Activated CD8-positive, alpha-beta T cell treated with anti-CD3 and anti-CD28 coated beads, Interleukin-2, amount 10 ng/mL, durations not matched to agents 7 days and 5 days (primary cell): ENCODE results near the gene E2F4. TPM values are rescaled to one million over a fixed set of nuclear protein-coding genes. Genes with fewer than 3 reads are reported as not detected.

Experiments
- ATAC-seq: fragments of 150-1000 bp; cut with Tn5 transposase; one replicate; pipeline ENCODE4 v1.10.0; 2021; ENCODE audit warnings: moderate library complexity
- CTCF ChIA-PET: fragments of 350-600 bp; sonication (Branson Sonifier 250); formaldehyde crosslinking; loops from one replicate; lab custom pipeline; 2021; ENCODE audit warnings: antibody characterized with exemption; lab: Charles Lee
- POLR2A ChIA-PET: fragments of 350-600 bp; sonication (Branson Sonifier 250); formaldehyde crosslinking; loops from one replicate; lab custom pipeline; 2021; ENCODE audit warnings: antibody characterized with exemption; lab: Charles Lee
- DNase-seq: peaks from one replicate; pipeline ENCODE4 v3.0.0-alpha.2; 2020
- H3K27ac Mint-ChIP-seq: one replicate; pipeline ENCODE4 v1.8.0; 2021; ENCODE audit warnings: mild to moderate bottlenecking, mixed read lengths
- H3K27me3 Mint-ChIP-seq: one replicate; pipeline ENCODE4 v1.8.0; 2021; ENCODE audit warnings: low read depth, mixed read lengths
- H3K36me3 Mint-ChIP-seq: one replicate; pipeline ENCODE4 v1.8.0; 2021; ENCODE audit warnings: low read depth, mixed read lengths
- H3K4me1 Mint-ChIP-seq: one replicate; pipeline ENCODE4 v1.8.0; 2021; ENCODE audit warnings: low read depth, mixed read lengths
- H3K4me3 Mint-ChIP-seq: one replicate; pipeline ENCODE4 v1.8.0; 2021; ENCODE audit warnings: mild to moderate bottlenecking, mixed read lengths
- H3K9me3 Mint-ChIP-seq: one replicate; pipeline ENCODE4 v1.8.0; 2022; ENCODE audit warnings: mixed read lengths; ENCODE audit not compliant: insufficient read depth
- total RNA-seq, 2 experiments: library from RNA; stranded (reverse); gene quantifications; one replicate each; pipeline ENCODE4 v1.2.3, GENCODE V29; 2021

The E2F4 gene
- total RNA-seq, 2 experiments from 2014 or later = 134 to 138 TPM

DNA sequence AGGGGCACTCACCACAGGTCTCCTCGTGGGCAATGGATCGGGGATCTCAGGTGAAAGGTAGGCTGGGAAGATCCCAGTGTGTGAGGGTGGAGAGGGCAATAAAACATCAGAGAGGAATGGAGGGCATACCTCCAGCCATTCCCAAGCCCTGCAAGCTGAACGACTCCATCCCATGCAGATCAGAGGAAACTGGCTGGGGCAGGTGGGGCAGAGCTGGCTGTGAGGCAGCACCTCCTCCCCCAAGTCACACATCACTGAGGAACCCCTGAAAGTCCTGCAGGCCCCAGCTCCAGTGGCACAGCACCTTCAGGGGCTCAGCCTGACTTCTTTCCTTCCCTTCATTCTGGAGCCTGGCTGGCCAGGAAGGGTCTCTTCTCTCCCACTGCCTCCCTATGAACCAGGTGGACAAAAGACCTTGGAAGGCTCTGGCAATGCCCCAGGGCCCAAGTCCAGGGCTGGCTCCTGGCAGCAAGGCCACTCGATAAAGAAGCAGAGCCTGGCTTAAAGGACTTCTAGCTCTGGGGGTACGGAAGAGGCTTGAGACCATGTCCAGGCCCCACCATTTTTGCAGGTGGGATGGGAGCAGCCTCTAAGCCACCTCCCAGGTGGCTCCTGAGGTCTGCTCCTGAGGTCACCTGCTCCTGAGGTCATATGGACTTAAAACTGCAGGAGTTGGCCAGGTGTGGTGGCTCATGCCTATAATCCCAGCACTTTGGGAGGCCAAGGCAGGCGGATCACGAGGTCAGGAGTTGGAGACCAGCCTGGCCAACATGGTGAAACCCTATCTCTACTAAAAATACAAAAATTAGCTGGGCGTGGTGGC lies 21.5 kb downstream of the E2F4 start:
- Mint-ChIP-seq H3K4me3 (no peak overlapping the region), H3K36me3 (no peaks in the 10 kb centered on the region), H3K9me3 (no peaks in the 10 kb centered on the region), H3K4me1 (peaks cover 15% of the 10 kb centered on the region), H3K27ac (no peak overlapping the region), H3K27me3 (no peaks in the 10 kb centered on the region)
- no peak for DNase-seq
- ATAC-seq = no peak
- ChIA-PET POLR2A (interaction anchor here (1.3 kb wide), 1 partner anchor 10 kb away, joined by 3 read pairs; no protein-coding TSS in a partner anchor), CTCF (no interaction called here)

GRCh38 chr16:67215706-67216105 lies 23.8 kb downstream of the E2F4 start:
- POLR2A ChIA-PET = no interaction called here
- no peaks in the 10 kb centered on the region for H3K9me3 Mint-ChIP-seq
- CTCF ChIA-PET = no interaction called here
- H3K36me3 Mint-ChIP-seq = no peaks in the 10 kb centered on the region
- no peak for DNase-seq
- no peak overlapping the region for H3K27ac Mint-ChIP-seq
- ATAC-seq = no peak
- peaks cover 15% of the 10 kb centered on the region for H3K4me1 Mint-ChIP-seq
- H3K27me3 Mint-ChIP-seq = no peaks in the 10 kb centered on the region
- no peak overlapping the region for H3K4me3 Mint-ChIP-seq

DNA sequence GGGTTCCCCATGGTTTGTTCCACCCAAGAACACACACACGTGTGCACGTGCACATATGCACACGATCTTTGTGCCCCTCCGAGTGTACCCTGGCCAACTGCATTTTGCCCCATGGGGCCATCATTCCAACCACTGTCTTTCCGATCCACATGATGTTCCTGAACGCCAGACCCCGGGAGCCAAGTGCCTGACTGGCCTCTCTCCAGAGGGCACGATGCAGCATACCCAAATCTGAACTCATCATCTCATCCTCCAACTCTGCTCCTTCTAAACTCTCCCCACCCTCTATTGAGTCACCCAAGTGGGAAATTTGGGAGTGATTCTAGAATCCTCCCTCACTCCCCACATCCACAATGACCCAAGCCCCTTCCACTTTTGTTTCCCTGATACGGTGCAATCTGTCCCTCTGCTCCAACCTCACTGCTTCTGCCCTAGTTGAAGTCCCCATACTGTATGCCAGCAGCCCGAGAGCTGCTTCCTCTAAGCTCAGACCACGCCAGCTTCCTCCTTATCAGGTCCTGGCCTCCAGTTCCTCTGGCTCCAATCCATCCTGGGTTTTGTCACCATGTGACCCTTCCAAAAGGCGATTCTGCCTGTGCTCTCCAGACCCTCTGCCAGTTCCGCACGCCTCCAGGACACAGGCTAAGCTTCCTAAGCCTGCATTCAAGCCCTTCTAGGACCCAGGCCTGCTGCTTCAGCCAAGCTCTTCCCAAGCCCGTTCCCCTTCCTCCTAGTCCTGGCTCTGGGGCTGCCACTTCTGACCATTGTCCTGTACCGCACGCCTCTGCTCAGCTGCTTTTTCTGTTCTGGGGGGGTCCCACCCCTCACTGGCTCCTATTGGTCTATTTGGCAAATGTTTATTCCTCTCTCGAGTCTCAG lies 24.9 kb downstream of the E2F4 start:
- DNase-seq (no peak), ATAC-seq (no peak)
- CTCF ChIA-PET = no interaction called here
- Mint-ChIP-seq H3K4me3 (no peak overlapping the region), H3K27ac (peak overlapping the region; percentile 8), H3K9me3 (no peaks in the 10 kb centered on the region), H3K27me3 (no peaks in the 10 kb centered on the region), H3K4me1 (peaks cover 13% of the 10 kb centered on the region), H3K36me3 (no peaks in the 10 kb centered on the region)
- POLR2A ChIA-PET = interaction anchor here (0.6 kb wide), 1 partner anchor 469 kb away, joined by 4 read pairs; no protein-coding TSS in a partner anchor

DNA sequence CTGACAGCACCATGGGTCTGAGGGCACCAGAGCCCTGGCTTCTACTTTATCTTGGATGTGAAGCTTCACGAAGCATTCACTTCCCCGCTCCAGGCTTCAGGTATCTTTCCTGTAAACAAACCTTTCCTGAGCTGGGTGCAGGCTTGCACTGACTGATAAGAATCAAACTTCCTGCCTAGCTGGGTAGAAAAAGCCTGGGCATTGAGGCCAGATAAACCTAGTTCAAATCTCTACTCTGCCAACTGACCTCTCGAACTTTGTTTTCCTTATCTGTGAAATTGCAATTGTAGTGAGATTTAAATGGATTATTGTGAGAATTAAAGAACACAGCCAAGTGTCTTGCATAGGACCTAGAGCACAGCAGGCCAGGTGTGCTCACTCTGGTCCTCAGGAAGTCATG lies 32.0 kb downstream of the E2F4 start:
- Mint-ChIP-seq H3K4me3 (no peak overlapping the region), H3K36me3 (peaks cover 9% of the 10 kb centered on the region), H3K4me1 (peaks cover 47% of the 10 kb centered on the region), H3K27me3 (no peaks in the 10 kb centered on the region), H3K9me3 (no peaks in the 10 kb centered on the region), H3K27ac (peak overlapping the region; percentile 13)
- DNase-seq = no peak
- ChIA-PET CTCF (interaction anchor here (1.5 to 5.9 kb wide), 2 partner anchors 22 to 39 kb away, joined by 6 to 64 read pairs; partner anchors contain the start of genes FHOD1 and SLC9A5), POLR2A (interaction anchor here (1.2 to 5.0 kb wide), 2 partner anchors 11 to 22 kb away, joined by 3 to 70 read pairs; partner anchors contain the start of genes FHOD1 and SLC9A5)
- no peak for ATAC-seq

DNA sequence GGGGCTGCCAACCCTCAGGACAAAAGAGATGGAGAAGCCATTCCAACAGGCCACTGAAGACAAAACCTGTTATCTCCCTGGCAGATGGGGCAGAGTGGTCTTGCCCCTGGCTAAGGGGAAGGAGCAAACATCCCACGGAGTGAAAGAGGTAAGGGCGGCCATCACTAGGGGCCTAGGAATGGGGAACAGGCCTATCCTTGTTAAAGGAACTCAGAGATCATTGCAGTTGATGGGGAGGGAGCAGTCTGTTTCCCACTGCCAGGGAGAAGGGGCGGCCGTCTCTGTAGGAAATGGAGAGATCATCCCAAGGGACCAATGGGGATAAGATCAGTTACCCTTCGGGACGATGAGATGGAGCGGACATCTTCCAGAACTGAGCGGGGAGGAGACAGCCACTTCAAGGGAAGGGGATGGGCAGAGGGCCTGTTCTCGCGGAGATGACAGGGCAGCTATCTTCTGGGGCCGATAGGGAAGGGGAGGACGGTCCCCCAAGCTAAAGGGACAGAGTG lies 34.4 kb downstream of the E2F4 start:
- H3K27ac Mint-ChIP-seq = peak overlapping the region; percentile 79
- POLR2A ChIA-PET = interaction anchor here (1.0 to 5.0 kb wide), 10 partner anchors 9 to 213 kb away, joined by 3 to 70 read pairs (median 6); partner anchors contain the start of genes E2F4, FHOD1 and SLC9A5
- DNase-seq (no peak), ATAC-seq (no peak)
- H3K4me3 Mint-ChIP-seq = peak overlapping the region; percentile 93
- CTCF ChIA-PET = interaction anchor here (0.7 to 5.9 kb wide), 13 partner anchors 10 to 272 kb away, joined by 3 to 64 read pairs (median 3); partner anchors contain the start of genes ELMO3, FHOD1 and SLC9A5
- H3K36me3 Mint-ChIP-seq = peaks cover 30% of the 10 kb centered on the region
- no peaks in the 10 kb centered on the region for H3K9me3 Mint-ChIP-seq
- H3K27me3 Mint-ChIP-seq = no peaks in the 10 kb centered on the region
- H3K4me1 Mint-ChIP-seq = peaks cover 47% of the 10 kb centered on the region

DNA sequence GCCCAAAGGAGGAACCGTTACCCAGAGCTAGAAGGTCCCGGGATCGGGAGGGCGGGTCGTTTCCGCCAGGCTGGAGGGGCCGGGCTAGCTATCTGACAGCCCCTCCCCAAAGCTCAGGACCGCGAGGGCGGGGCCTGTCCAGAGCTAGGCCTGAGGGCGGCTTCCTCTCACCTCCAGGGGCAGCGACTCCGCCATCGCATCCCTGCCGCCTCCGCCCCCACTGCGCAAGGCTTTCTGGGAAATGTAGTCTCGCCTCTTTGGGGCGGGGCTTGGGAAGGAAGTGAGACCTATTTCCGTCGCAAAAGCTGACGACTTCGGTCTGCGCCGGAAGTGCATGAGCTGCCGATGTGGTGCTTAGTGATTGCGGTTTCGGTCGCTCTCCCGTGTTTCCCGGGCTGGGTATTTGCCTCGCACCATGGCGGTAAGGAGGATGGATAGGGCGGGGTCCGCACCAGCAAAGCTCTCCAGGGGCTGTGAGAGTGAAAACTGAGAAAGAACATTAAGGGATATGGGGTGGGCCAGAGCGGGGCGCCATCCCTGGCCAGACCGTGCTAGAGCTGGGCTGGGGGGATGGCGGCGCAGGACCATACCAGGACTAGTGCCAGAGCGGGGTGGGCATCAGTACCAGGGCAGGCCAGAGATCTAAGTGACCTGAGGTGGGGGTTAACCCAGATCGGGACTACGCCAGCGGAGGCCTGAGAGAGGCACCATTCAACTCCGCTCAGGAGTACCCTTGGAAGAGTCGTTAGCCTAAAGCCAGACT lies 35.0 kb downstream of the E2F4 start, which contains the start of gene TMEM208:
TMEM208 (plus strand) TSS at position 327 of the 763 bp plus-strand sequence; CDS start at position 416, 89 bp downstream.
- ChIA-PET POLR2A (interaction anchor here (0.6 to 5.0 kb wide), 13 partner anchors 8 to 228 kb away, joined by 3 to 70 read pairs (median 5); partner anchors contain the start of genes E2F4, FHOD1 and SLC9A5), CTCF (interaction anchor here (0.7 to 5.9 kb wide), 13 partner anchors 9 to 273 kb away, joined by 3 to 64 read pairs (median 3); partner anchors contain the start of genes ELMO3, FHOD1 and SLC9A5)
- peaks cover 47% of the 10 kb centered on the region for H3K4me1 Mint-ChIP-seq
- DNase-seq (peak; percentile 99), ATAC-seq (peak; percentile 98)
- H3K9me3 Mint-ChIP-seq = no peaks in the 10 kb centered on the region
- H3K27ac Mint-ChIP-seq = peak within 1 kb of the TSS; percentile 94
- no peaks in the 10 kb centered on the region for H3K27me3 Mint-ChIP-seq
- H3K4me3 Mint-ChIP-seq = peak within 1 kb of the TSS; percentile 93
- H3K36me3 Mint-ChIP-seq = peaks cover 32% of the 10 kb centered on the region

GRCh38 chr16:67227567-67227921 lies 35.6 kb downstream of the E2F4 start:
- POLR2A ChIA-PET = interaction anchor here (0.6 to 5.0 kb wide), 12 partner anchors 8 to 228 kb away, joined by 3 to 70 read pairs (median 5); partner anchors contain the start of genes E2F4, FHOD1 and SLC9A5
- Mint-ChIP-seq H3K4me1 (peaks cover 47% of the 10 kb centered on the region), H3K9me3 (no peaks in the 10 kb centered on the region), H3K4me3 (peak overlapping the region; percentile 93), H3K27ac (peak overlapping the region; percentile 94), H3K27me3 (no peaks in the 10 kb centered on the region), H3K36me3 (peaks cover 35% of the 10 kb centered on the region)
- CTCF ChIA-PET = interaction anchor here (1.0 to 5.9 kb wide), 9 partner anchors 9 to 274 kb away, joined by 3 to 64 read pairs (median 4); partner anchors contain the start of genes ELMO3, FHOD1 and SLC9A5
- DNase-seq (no peak), ATAC-seq (no peak)

DNA sequence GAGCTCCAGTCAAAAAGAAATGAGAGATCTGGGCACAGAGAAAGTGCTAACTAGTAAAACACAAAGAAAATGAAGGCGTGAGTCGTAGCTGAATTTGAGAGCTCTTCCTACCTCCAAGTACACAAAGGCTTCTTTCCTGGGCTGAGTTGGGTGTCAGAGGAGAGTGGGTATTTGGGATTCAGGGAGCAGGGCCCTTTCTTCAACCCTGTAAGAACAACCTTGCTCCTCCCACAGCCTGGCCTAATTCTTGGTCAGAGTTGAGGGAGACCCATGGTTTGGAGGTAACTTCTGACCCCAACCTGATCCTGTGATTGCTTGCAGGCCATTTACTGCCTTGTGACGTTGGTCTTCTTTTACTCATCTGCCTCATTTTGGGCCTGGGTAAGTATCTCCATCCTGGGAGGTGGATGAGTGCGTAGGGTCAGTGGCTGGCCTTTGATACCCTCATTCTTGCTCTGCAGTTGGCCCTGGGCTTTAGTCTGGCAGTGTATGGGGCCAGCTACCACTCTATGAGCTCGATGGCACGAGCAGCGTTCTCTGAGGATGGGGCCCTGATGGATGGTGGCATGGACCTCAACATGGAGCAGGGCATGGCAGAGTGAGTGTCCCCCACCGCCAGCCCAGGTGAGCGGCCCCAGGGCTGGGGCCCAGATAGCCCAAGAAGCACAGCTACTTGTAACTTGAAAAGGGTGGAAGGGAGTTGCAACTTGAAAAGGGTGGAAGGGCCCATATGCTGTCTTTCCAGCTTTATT lies 36.3 kb downstream of the E2F4 start:
- peaks cover 39% of the 10 kb centered on the region for H3K36me3 Mint-ChIP-seq
- ATAC-seq (no peak), DNase-seq (no peak)
- POLR2A ChIA-PET = interaction anchor here (1.4 to 5.0 kb wide), 6 partner anchors 10 to 36 kb away, joined by 5 to 70 read pairs (median 9); partner anchors contain the start of genes E2F4, FHOD1 and SLC9A5
- no peaks in the 10 kb centered on the region for H3K27me3 Mint-ChIP-seq
- peaks cover 47% of the 10 kb centered on the region for H3K4me1 Mint-ChIP-seq
- H3K9me3 Mint-ChIP-seq = no peaks in the 10 kb centered on the region
- H3K27ac Mint-ChIP-seq = peak overlapping the region; percentile 94
- H3K4me3 Mint-ChIP-seq = peak overlapping the region; percentile 93
- CTCF ChIA-PET = interaction anchor here (1.8 to 5.9 kb wide), 2 partner anchors 13 to 18 kb away, joined by 4 to 64 read pairs; partner anchors contain the start of genes FHOD1 and SLC9A5

DNA sequence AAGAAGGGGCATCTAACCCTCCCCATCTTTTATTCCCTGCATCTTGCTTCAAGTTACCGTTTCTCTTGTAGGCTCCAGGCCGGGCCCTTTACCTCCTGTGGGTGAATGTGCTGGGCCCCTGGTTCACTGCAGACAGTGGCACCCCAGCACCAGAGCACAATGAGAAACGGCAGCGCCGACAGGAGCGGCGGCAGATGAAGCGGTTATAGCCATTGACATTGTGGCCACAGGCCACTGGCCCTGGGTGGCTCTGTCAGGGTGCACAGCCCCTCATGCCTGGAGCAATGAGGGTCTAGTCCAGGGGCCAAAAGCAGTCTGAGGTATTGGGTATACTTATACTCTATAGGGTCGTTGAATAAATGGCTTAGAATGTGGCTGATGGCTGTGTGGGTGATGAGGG lies 37.0 kb downstream of the E2F4 start:
- POLR2A ChIA-PET = no interaction called here

More for the DNA sequence above, 37.0 kb downstream of the E2F4 start:
- CTCF ChIA-PET = interaction anchor here (5.9 kb wide), 1 partner anchor 17 kb away, joined by 64 read pairs; the partner anchor contains the start of genes FHOD1 and SLC9A5
- ATAC-seq (no peak), DNase-seq (no peak)
- Mint-ChIP-seq H3K36me3 (peaks cover 44% of the 10 kb centered on the region), H3K27ac (no peak overlapping the region), H3K4me3 (peak overlapping the region; percentile 19), H3K4me1 (peaks cover 41% of the 10 kb centered on the region), H3K27me3 (no peaks in the 10 kb centered on the region), H3K9me3 (no peaks in the 10 kb centered on the region)
